ENCODE results near the gene CCDC179.

DNA sequence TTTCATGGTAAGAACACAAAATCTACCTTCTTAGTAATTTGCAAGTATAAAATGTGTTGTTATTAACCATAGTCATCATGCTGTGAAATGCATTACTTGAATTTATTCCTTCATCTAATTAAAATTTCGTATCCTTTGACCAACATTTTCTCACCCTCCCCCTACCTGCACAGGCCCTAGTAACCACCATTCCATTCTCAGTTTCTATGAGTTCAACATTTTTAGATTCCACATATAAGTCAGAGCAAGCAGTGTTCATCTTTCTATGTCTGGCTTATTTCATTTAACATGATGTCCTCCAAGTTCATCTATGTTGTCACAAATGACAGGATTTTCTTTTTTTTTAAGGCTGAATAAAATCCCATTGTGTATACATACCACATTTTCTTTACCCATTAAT, 43.5 kb upstream of the CCDC179 start:
- no peak for TF ChIP-seq POLR2AphosphoS5 (IDR thresholded peaks at IDR 0.05; ENCODE audit: low read depth, low read length)
- no peak for TF ChIP-seq TAF1 (IDR thresholded peaks at IDR 0.05; ENCODE audit: low read depth, low read length)
- no peak for TF ChIP-seq POLR2A (IDR thresholded peaks at IDR 0.05; ENCODE audit: low read depth, low read length)
- no peak for TF ChIP-seq POU2F2 (IDR thresholded peaks at IDR 0.05; ENCODE audit: low read depth, low read length)
